Endothelial cell (in vitro differentiated cells): ENCODE measurements around the gene ZNF335. TPM values are rescaled to one million over a fixed set of nuclear protein-coding genes. Genes with fewer than 3 reads are reported as not detected.

Experiments used
- DNase-seq: peaks from one replicate; pipeline ENCODE4 v3.0.0; 2021; ENCODE audit warnings: low spot score
- H3K27ac Mint-ChIP-seq: one replicate; pipeline ENCODE4 v1.8.0; 2021; ENCODE audit warnings: mixed read lengths, inconsistent platforms; ENCODE audit not compliant: unreplicated experiment
- H3K27me3 Mint-ChIP-seq: one replicate; pipeline ENCODE4 v1.8.0; 2021; ENCODE audit warnings: mild to moderate bottlenecking, moderate library complexity, mixed read lengths, inconsistent platforms; ENCODE audit not compliant: unreplicated experiment
- H3K36me3 Mint-ChIP-seq: one replicate; pipeline ENCODE4 v1.8.0; 2021; ENCODE audit warnings: mild to moderate bottlenecking, low read depth, mixed read lengths, inconsistent platforms; ENCODE audit not compliant: unreplicated experiment
- H3K4me1 Mint-ChIP-seq: one replicate; pipeline ENCODE4 v1.8.0; 2021; ENCODE audit warnings: mild to moderate bottlenecking, mixed read lengths, inconsistent platforms; ENCODE audit not compliant: unreplicated experiment
- H3K4me3 Mint-ChIP-seq: one replicate; pipeline ENCODE4 v1.8.0; 2021; ENCODE audit warnings: mild to moderate bottlenecking, mixed read lengths, inconsistent platforms; ENCODE audit not compliant: unreplicated experiment
- H3K9me3 Mint-ChIP-seq: one replicate; pipeline ENCODE4 v1.8.0; 2021; ENCODE audit warnings: mixed read lengths, inconsistent platforms; ENCODE audit not compliant: unreplicated experiment
- CTCF ChIP-seq: fragments of 200-600 bp; sonication (generic); IDR thresholded peaks from one replicate; pipeline ENCODE4 v1.5.0; 2021; ENCODE audit warnings: antibody characterized with exemption; ENCODE audit not compliant: unreplicated experiment
- total RNA-seq: library from RNA; stranded (reverse); fragmentation: NEBNext Ultra II Directional; extraction: Animal tissue kit (Norgen Biotek cat#: 25700); gene quantifications from one replicate; pipeline ENCODE4 v1.2.1, GENCODE V29; 2021; ENCODE audit not compliant: unreplicated experiment

Gene ZNF335
- total RNA-seq, 1 donor from 2014 or later, result 22.9 TPM

- H3K27ac Mint-ChIP-seq, result no peak overlapping the region
- H3K36me3 Mint-ChIP-seq, result peaks cover 43% of the 10 kb centered on the region
- H3K9me3 Mint-ChIP-seq, result no peaks in the 10 kb centered on the region
- peaks cover 12% of the 10 kb centered on the region for H3K27me3 Mint-ChIP-seq
- no peak for DNase-seq
- H3K4me1 Mint-ChIP-seq, result no peaks in the 10 kb centered on the region
- no peak overlapping the region for H3K4me3 Mint-ChIP-seq
- no peak for TF ChIP-seq CTCF
Observed at GRCh38 chr20:45948742-45949541, 23.1 kb downstream of the ZNF335 start.

- no peaks in the 10 kb centered on the region for H3K9me3 Mint-ChIP-seq
- H3K27ac Mint-ChIP-seq, result no peak overlapping the region
- H3K27me3 Mint-ChIP-seq, result peaks cover 10% of the 10 kb centered on the region
- TF ChIP-seq CTCF, result no peak
- peaks cover 43% of the 10 kb centered on the region for H3K36me3 Mint-ChIP-seq
- DNase-seq, result no peak
- H3K4me3 Mint-ChIP-seq, result no peak overlapping the region
- H3K4me1 Mint-ChIP-seq, result no peaks in the 10 kb centered on the region
Observed at GRCh38 chr20:45948261-45948733, 23.7 kb downstream of the ZNF335 start.

GRCh38 chr20:45947110-45947866 lies 24.7 kb downstream of the ZNF335 start:
- H3K4me1 Mint-ChIP-seq, result no peaks in the 10 kb centered on the region
- no peaks in the 10 kb centered on the region for H3K9me3 Mint-ChIP-seq
- H3K27ac Mint-ChIP-seq, result no peak overlapping the region
- peaks cover 43% of the 10 kb centered on the region for H3K36me3 Mint-ChIP-seq
- peaks cover 10% of the 10 kb centered on the region for H3K27me3 Mint-ChIP-seq
- no peak for DNase-seq
- no peak for TF ChIP-seq CTCF
- H3K4me3 Mint-ChIP-seq, result no peak overlapping the region

- Mint-ChIP-seq H3K4me1 (no peaks in the 10 kb centered on the region), H3K27me3 (peaks cover 3% of the 10 kb centered on the region), H3K4me3 (no peak overlapping the region), H3K27ac (no peak overlapping the region), H3K9me3 (no peaks in the 10 kb centered on the region), H3K36me3 (peaks cover 35% of the 10 kb centered on the region)
- TF ChIP-seq CTCF, result no peak
- DNase-seq, result no peak
Observed at GRCh38 chr20:45946149-45946970, 25.6 kb downstream of the ZNF335 start.
